ENCODE measurements around the gene ADAMTSL1. TPM values are rescaled to one million over a fixed set of nuclear protein-coding genes. Genes with fewer than 3 reads are reported as not detected.

The ADAMTSL1 gene
- total RNA-seq, 1 donor from 2014 or later: 3.4 TPM

DNA sequence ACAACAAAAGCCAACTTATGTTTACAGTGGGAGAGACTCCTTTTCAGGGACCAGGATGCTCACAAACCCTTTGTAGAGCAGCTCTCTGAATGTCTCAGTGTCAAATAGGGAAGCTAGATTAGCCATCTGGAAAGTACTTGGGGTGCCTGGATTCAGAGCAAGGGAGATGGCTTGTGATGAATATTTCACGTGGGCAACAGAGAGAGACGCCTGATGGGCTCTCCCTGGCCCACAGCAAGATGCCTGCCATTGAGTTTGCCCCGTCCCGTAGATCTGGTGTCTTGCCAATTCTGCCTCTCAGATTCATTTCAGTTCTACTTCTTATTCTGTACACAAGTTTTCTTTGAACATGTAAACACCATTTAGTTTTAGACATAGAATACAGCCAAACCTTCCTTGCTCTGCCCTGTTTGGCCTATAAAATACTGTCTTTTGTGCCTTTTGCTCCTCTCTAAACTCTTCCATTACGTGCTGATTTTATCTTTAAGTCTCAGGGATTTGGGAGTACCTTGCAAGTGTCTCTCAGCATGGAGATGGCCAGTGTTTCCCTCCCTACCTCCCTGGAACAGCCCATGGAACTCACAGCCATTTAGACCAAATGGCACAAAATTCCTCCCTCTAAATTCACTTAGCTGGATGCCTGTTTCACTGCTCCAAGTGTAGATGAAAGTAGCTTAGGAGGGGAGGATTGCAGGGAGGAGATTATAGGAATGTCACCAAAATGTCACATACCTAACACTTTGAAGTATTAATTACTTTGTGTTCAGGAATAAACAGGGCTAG is 324.7 kb downstream of the ADAMTSL1 start:
- DNase-seq (ENCODE audit: low spot score): no peak

DNA sequence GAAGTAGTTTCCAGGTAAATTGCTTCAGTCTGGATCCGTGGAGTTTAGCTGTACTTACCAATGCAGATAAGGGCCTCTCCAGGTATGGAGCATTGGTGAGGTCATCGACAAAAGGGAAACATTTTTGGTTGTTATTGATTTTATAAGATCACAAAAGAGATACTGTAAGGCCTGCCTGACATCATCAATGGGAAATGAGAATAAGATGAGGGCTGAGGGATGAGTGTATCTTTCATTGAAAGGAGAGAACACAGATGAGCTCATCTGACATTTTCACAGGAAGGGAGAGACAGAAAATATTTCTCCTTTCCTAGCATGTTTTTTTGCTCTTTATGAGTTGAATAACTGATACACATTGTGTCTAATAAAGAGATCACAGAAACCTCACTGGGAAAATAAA is 325.5 kb downstream of the ADAMTSL1 start:
- no peak for DNase-seq (ENCODE audit: low spot score)

DNA sequence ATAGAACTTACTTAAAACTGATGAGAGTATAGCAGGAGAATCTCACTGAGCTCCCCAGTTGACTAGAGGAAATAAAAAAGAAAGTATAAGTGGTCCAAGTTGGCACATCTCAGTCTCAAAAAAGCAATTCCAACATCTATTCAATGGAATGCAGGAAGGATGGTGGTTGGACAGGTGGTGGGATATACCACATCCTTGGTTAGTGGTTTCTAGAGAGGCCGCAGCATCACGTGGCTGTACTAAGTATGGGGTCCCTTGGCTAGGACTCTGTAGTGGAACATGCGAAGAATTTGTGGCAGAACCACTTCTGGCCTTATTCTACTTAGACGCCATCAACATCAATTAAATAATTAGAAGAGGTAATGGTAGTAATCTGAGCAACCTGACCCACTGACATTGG is 326.6 kb downstream of the ADAMTSL1 start:
- no peak for DNase-seq (ENCODE audit: low spot score)

- DNase-seq (ENCODE audit: low spot score): no peak
These were observed 331.4 kb downstream of the ADAMTSL1 start for GRCh38 chr9:18805386-18805785.

DNA sequence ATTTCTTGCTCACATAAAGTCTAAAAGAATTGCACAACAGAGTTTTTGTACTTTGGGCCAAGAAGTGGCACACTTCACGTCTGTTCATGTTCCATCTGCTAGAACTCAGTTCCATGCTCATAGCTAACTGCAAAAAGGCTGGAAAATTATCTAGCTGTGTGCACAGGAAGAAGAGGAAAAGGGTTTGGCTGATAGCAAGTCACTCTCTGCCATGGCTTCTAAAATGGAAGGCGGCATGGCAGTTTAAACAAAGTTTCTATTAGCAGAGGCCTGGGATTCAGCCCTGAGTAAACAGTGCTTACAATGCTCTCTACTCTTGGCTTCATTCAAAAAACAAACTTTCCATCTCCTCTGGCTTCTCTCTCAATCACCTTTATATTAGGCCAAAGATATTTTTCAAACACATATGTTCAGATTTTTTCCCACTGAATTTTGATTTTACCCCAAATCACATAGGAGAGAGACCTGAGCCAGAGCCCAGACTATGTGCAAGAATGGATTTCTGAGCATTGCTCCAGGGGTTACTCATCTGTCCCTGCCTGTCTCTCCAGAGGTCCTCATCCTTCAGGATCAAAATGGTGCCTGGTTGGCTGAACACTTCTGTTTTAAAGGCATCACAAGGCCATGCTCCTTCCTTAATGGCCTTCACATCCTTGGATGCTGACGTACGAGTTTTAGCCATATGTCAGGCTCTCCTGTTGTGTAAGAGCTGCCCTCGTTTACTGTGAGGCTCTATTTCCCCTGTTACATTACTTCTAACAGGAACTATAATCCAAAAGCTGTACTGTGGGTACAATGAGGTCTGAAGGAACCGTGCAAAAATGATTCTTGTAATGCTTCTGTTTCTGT is 332.5 kb downstream of the ADAMTSL1 start:
- DNase-seq (ENCODE audit: low spot score): no peak

DNA sequence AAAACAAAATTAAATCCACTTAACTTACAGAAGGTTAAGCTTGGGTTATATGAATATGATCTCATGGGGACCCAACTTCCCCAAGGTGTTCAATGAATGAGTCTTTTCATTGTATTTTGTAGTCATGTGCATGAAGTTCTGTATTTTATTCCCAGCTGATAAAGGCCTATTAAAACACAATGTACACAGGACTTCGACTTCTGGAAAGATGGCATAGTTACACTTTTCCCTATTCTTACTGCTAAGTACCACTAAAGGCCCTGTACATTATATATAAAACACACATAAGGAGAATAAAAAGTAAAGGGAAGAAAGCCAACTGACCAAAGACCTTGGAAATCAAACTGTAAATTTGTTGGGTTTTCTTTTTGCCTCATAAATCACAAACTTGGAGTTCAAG is 336.6 kb downstream of the ADAMTSL1 start:
- no peak for DNase-seq (ENCODE audit: low spot score)

- no peak for DNase-seq (ENCODE audit: low spot score)
These were observed 337.2 kb downstream of the ADAMTSL1 start for GRCh38 chr9:18811171-18811570.

GRCh38 chr9:18819418-18819817 is 345.5 kb downstream of the ADAMTSL1 start:
- no peak for DNase-seq (ENCODE audit: low spot score)

DNA sequence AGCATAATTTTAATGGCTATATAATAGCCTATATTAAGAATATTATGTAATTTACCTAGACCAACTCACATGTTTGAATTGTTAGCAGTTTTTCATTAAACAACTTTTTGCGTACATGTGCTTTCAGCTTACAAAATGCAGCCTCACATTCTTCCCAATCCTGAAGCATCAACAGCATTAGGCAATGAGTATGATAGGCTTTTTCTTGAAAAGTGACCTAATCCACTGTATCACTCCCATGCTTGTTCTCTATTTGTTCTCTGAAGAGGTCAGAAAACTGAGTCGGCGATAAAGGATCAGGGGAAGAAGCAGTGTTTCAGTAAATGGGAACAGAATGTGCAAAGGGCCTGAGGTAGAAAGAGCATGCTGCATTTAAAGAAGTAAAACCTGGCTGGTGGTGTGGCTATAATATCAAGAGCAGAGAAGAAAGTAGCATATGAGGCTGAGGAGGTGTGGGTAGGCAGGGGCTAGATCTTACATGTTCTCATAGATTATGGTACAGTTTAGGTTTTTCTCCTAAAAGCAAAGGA is 346.7 kb downstream of the ADAMTSL1 start:
- no peak for DNase-seq (ENCODE audit: low spot score)

DNA sequence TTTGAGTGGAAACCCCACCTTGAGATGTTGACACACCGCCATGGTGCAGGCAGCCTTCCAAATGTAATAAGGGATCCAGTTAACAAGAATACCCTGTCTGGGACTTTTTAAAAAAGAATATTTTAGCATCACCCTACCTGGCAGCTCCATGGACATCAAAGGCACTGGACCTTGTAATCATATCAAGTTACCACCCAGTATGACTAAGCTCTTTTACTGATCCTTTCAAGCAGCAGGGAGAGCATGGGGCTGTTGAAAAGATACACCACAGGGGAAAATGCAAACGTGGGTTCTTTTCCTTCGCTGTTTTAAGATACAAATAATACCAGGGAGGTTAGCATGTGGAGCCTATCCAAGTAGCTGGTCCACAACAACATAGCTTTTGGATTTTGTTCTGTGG is 347.8 kb downstream of the ADAMTSL1 start:
- no peak for DNase-seq (ENCODE audit: low spot score)

GRCh38 chr9:18822850-18823249 is 348.9 kb downstream of the ADAMTSL1 start:
- no peak for DNase-seq (ENCODE audit: low spot score)

DNA sequence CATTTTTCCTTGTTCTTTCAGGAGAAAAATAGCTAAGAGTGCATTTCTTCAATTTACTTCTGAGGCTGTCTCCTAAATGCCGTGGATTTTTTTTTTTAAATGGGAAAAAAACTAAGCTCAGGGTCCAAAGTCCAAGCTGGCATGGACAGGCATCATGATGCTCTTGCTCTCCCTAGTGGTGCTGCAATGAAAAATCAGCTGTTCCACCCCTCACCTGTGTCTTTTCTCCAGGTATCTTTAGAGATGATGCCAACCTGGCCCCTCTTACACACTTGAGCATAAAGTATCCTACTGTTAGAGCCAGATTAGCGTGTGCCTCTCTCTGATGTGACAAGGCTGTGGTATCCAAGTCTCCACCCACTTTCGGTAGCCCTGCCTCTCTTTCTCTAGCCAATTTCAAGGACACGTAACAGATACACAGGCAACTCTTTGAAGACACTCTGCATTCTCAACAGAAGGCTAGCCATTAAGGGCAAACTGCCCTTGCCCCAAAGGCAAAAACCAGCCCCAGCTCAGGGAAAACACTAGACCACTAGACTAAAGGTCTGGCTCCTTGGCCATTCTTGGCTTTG is 350.2 kb downstream of the ADAMTSL1 start:
- DNase-seq (ENCODE audit: low spot score): no peak

GRCh38 chr9:18825656-18826170 is 351.8 kb downstream of the ADAMTSL1 start:
- no peak for DNase-seq (ENCODE audit: low spot score)

GRCh38 chr9:18826248-18826647 is 352.3 kb downstream of the ADAMTSL1 start:
- DNase-seq (ENCODE audit: low spot score): no peak

DNA sequence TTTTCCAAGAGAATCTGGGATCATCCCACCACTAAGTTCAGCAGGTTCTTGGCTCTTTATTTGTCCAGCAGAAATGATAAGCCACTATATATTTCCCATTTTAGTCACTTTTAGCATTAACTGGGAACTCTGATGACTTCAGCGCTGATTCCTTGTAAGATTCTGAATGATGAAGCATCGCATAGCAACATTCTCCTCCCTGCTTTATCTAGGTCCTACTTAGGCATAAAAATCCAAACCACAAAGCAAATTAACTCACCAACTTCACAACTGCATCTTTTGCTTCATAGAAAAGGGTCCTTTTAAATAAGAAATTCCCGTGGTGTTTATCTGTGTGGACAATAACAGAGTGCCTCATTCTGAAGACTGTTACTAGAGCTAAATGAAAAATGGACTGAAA is 355.1 kb downstream of the ADAMTSL1 start:
- no peak for DNase-seq (ENCODE audit: low spot score)

DNA sequence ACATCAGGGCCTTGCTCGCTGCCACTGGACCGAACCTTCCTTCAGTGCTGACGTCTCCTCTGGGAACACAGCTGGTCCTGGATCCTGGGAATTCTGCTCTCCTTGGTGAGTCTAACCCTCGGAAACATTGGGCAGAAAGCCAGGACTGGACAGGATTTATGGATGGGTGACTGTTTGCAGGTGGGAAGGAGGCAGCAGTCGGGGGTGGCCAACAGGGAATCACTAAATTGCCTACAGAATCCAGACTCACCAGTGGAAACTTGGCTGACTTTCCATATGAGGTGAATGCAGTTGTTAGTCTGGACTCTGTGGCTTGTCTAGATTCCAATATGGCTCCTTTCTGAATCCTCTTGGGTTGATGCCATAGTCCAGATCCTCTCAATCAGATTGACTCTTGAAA is 355.9 kb downstream of the ADAMTSL1 start:
- DNase-seq (ENCODE audit: low spot score): no peak

DNA sequence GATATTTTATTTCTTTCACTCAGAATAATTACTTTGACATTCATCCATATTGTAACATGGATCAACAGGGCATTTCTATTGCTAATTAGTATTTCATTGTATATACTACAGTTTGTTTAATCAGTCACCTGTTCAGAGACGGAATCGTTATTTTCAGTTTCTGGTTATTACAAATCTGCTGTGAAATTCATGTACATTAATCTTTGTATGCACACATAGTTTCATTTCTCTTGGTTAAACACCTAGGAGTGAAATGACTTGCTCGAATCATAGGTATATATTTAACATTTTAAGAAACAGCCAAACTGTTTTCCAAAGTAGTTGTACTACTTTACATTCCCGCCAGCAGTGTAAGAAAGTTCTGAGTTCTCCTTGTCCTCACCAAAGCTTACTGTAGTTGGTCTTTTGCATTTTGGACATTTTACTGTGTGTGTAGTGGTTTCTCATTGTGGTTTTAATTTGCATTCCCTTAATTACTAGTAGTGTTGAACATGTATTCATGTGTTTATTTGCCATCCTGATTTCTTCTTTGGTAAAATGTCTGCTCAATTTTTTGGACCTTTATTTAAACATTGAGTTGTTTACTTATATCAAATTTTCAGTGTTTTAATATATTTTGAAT is 360.9 kb downstream of the ADAMTSL1 start:
- no peak for DNase-seq (ENCODE audit: low spot score)

DNA sequence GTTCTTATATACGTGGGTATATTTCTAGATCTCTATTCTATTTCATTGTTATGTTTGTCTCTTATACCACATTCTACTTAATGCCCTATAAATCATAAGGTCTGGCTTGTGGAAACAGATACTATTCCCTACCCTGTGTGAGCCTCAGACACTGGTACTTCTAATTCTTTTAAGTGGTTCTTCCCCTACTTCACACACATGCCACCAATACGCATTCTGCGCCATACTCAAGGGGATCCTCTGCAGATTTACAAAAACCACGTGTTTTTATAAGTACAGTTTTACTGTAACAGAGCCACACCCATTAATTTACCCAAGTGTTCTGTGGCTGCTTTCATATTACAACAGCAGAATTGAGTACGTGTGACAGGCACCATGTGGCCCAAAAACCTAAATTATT is 363.4 kb downstream of the ADAMTSL1 start:
- DNase-seq (ENCODE audit: low spot score): no peak

GRCh38 chr9:18847576-18848275 is 373.8 kb downstream of the ADAMTSL1 start:
- DNase-seq (ENCODE audit: low spot score): no peak

GRCh38 chr9:18848657-18849056 is 374.7 kb downstream of the ADAMTSL1 start:
- no peak for DNase-seq (ENCODE audit: low spot score)

GRCh38 chr9:18849270-18849669 is 375.3 kb downstream of the ADAMTSL1 start:
- no peak for DNase-seq (ENCODE audit: low spot score)

Measured in mesenteric fat pad (tissue), 1 donor.